ENCODE results near the gene CYP8B1. TPM values are rescaled to one million over a fixed set of nuclear protein-coding genes. Genes with fewer than 3 reads are reported as not detected.

Gene CYP8B1
- total RNA-seq, 1 experiment from 2014 or later: not detected

DNA sequence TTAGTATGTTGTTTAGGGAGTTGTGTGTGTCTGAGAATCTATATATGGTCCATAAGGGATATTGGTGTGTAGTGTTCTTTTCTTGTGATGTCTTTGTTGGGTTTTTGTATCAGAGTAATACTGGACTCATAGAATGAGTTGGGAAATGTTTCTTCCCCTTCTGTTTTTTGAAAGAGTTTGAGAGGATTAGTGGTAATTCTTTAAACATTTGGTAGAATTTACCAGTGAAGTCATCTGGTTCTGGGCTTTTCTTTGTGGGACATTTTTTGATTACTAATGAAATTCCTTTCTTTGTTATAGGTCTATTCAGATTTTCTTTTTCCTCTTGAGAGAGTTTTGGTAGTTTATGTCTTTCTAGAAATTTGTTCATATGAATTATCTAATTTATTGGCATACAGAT, 49.5 kb downstream of the CYP8B1 start:
- DNase-seq (ENCODE audit: low spot score): no peak

DNA sequence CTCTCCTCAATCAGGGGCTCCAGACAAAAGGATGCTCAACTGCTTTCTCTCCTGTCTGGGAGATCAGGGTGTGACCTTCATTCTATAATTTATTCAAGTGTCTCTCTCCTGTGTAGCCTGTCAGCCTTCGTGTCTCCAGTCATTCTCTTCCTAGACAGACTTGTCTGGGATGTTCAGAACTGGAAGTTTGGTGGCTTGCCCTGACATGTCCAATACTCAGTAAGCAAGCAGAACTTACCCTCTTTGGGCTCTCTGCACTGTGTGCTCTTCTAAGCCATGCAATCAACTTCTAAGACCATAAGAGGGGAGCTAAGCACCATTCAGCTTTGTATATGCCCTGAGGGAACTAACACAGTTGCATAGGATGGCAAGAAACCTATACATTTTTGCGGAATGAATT, 52.3 kb downstream of the CYP8B1 start:
- DNase-seq (ENCODE audit: low spot score): no peak

DNA sequence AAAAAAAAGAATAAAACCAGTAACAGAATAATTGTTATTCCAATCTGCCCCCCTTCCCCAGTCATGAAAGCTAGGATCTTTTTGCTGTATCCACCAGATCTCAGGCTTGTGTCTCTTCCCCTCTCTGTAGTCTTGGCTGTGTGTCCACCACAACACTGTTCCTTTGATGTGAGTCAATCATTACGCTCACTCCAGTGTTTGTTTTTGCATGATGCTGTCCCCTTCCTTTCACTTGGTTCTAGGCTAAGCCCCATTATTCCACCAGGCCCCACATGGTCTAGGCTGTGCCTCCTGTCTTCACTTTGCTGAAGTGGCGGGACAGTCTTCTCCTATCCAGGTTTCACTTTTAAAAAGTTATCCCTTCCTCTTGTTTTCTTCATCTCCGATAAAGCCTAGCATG, 52.9 kb downstream of the CYP8B1 start:
- no peak for DNase-seq (ENCODE audit: low spot score)

Other genes with a start within 250 kb of the CYP8B1 start
- gene ZBTB47, start 222.2 kb downstream of the CYP8B1 start, total RNA-seq (2014; rRNA removed; shearing (Covaris generic)): 16.7 and 17.9 TPM in 2 replicates
- not detected in 2 replicates for gene KLHL40, start 190.3 kb downstream of the CYP8B1 start, total RNA-seq (2014; rRNA removed; shearing (Covaris generic))
- not detected in 2 replicates for gene HHATL, start 173.1 kb downstream of the CYP8B1 start, total RNA-seq (2014; rRNA removed; shearing (Covaris generic))
- gene CCDC13, start 102.6 kb downstream of the CYP8B1 start, total RNA-seq (2014; rRNA removed; shearing (Covaris generic)): 0.02 TPM in 1 of 2 replicates, not detected in the other
- gene HIGD1A, start 71.4 kb downstream of the CYP8B1 start, total RNA-seq (2014; rRNA removed; shearing (Covaris generic)): 249 and 254 TPM in 2 replicates
- not detected in 2 replicates for gene ACKR2, start 66.4 kb downstream of the CYP8B1 start, total RNA-seq (2014; rRNA removed; shearing (Covaris generic))
- gene ZNF662, start 30.3 kb upstream of the CYP8B1 start, total RNA-seq (2014; rRNA removed; shearing (Covaris generic)): not detected in 2 replicates
- gene GASK1A, start 103.4 kb upstream of the CYP8B1 start, total RNA-seq (2014; rRNA removed; shearing (Covaris generic)): not detected in 2 replicates
- gene POMGNT2, start 230.2 kb upstream of the CYP8B1 start, total RNA-seq (2014; rRNA removed; shearing (Covaris generic)): 20.2 and 25.7 TPM in 2 replicates